HG03045 (cell line): ENCODE measurements around the gene LIMS2.

Experiments
- ATAC-seq: cut with Tn5 transposase; IDR thresholded peaks from one replicate; pipeline ENCODE4 v1.9.1; 2021; ENCODE audit warnings: mild to moderate bottlenecking, moderate library complexity; ENCODE audit not compliant: unreplicated experiment

The LIMS2 gene

DNA sequence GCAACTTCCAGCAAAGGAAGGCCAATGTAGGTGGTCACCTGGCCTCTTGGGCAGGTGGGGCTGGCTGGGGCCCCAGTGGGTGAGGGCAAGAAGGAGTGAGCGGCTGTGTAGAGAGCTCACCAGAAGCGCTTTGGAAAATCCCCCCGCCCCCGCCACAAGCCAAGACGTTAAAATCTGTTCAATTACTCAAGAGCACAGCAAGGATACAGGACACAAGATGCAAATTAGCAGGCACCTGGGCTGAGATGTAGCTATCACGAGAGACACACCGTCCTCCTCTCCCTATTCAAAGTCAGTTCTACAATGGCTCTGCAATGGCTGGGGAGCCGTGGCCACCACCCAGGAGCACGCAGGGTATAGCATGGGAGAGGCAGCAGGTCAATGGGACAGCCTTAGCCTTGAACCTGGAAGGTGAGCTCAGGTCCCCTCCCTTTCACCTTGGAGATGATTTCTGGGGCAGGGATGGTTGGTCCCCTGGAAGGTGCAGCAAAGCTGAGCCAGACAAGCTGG is 67.9 kb downstream of the LIMS2 start:
- ATAC-seq: no peak

DNA sequence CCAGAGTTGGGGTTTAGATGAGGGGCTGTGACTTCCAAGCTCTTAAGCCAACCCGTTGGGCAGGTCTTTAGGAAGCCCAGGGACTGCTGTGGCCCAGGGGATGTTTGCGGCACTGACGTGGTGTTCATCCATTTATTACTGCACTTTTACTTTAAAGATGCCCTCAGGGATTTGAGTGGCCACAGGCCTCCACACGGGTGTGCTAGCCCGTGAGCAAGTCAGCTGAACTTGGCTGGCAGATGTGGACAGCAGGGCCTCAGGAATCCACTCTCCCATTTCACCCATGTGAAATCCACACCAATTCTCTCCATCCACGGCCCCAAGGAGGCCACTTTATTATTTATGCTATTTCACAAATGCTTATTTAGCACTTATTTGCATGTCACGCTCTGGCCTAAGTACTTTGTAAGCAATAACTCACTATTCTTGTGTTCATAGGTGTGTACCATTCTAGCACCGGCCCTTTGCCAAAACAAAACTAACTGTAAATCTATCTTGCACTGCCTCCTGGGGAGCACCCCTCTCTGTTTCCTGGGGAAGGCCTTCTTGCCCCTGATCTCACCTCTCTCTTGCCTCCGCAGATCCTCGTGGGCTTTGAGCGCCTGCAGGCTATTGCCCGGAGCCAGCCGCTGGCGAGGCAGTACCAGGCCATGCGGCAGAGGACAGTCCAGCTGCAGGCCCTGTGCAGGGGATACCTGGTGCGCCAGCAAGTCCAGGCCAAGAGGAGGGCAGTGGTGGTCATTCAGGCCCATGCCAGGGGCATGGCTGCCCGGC is 68.5 kb downstream of the LIMS2 start:
- no peak for ATAC-seq

DNA sequence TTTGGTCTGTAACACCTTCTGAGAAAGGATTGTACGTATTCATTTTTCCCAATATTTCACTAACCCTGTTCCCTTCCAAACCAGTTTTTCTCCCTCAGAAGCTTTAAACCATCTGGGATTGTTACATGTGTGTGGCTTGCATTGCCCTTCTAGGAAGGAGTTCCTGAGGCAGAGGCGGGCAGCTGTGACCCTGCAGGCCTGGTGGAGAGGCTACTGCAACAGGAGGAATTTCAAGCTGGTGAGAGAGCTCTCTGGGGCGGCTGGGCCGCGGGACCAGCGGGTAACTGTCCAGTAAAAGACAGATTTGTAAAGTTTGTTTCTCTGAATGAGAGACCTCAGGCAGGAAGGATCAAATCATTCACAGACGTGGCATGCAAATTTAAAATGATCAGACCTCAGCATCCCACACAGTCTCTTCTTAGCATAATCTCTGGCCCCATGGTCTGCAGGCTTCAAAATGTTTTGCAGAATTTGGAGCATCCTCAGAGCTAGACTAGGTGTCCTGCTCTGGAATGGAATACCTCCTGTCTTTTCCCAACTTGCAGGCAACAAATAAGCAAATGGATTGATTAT is 69.6 kb downstream of the LIMS2 start:
- no peak for ATAC-seq

GRCh38 chr2:127604986-127605385 is 70.3 kb downstream of the LIMS2 start:
- ATAC-seq: no peak

GRCh38 chr2:127599211-127599610 is 76.1 kb downstream of the LIMS2 start:
- no peak for ATAC-seq

DNA sequence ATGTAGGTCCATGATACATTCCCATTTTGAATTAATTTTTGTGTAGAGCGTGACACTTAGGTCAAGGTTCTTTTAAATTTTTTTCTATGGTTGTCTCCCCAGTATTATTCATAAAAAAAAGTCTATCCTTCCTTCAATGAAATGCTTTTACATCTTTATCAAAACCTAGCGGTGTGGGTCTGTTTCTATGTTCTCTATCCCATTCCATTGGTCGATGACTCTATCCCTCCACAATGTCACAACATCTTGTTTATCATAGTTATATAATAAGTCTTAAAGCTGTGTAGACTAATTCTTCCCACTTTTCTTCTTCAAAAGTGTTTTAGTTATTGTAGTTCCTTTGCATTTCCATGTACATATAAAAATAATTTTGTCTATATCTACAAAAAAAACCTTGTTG is 76.6 kb downstream of the LIMS2 start:
- no peak for ATAC-seq

DNA sequence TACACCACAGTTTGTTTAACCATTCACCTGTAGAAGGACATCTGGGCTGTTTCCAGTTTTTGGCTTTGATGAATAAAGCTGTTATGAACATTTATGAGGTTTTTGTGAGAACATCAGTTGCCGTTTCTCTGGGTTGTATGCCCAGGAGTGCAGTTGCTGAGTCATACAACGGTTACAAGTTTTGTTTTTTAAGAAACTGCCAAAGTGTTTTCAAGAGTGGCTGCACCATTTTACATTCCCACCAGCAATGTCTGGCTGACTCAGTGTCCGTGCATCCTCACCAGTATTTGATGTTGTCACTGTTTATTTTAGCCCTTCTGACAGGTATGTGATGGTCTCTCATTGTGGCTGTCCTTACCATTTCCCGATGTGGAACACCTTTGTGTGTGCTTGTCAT is 77.3 kb downstream of the LIMS2 start:
- no peak for ATAC-seq

DNA sequence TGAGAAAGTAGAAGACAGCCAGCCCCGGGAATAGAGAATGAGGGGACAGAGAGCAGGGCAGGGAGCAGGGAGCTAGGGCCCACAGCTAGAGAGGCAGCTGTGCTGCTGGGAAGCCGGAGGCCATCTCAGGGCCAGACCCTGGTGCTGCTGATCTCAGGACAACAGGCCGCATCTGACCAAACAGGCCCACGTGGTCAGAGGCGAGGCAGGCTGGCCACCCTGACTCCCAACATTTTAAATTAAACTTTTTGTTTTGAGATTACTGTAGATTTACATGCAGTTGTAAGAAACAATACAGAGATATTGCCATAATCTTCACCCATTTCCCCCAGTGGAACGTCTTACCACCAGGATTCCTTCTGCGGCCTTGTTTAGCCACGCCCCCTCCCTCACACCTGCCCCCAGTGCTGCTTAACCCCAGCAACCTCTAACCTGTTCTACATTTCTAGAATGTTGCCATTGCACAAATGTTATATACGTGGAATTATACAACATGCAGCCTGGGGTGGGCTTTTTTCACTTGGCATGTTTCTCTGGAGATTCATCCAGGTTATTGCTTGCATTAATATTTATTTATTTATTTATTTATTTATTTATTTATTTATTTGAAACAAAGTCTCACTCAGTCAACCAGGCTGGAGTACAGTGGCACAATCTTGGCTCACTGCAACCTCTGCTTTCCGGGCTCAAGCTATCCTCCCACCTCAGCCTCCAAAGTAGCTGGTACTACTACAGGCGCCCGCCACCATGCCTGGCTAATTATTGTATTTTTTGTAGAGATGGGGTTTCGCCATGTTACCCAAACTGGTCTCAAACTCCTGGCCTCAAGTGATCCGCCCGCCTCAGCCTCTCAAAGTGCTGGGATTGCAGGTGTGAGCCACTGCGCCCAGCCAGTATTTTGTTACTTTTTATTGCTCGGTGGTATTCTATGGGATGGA is 78.0 kb downstream of the LIMS2 start:
- ATAC-seq: no peak

DNA sequence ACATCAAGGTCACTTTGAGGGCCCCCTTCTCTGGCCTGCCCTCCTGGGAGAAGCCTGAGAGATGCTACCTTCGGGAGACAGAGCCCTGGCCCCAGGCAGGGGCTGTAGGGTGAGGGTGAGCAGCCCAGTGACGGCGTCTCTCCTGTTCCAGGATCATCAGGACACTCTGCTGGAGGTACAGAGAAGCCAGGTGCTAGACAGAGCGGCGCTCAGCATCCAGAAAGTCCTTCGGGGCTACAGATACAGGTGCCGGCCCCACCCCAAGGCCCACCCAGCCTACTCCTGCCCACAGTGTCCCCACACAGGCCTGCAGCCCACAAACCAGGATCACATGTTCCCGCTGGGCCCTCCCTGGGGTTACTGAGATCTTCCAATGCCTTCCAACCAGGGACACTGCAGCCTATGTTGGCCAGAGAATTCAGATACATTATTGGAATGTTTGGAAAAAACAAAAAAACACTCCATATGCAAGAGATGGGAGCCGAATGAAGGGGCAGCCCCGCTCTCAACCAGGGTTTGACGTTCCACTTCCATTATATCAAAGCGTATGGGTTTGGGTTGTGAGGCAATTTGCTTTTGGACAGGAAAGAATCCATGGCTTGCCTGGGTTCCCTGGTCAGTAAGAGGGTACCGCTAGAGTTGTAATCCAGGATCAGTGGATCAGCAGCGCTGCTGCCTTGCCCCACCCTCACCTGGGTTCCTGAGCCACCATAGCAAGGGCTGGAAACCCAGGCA is 78.9 kb downstream of the LIMS2 start:
- no peak for ATAC-seq

DNA sequence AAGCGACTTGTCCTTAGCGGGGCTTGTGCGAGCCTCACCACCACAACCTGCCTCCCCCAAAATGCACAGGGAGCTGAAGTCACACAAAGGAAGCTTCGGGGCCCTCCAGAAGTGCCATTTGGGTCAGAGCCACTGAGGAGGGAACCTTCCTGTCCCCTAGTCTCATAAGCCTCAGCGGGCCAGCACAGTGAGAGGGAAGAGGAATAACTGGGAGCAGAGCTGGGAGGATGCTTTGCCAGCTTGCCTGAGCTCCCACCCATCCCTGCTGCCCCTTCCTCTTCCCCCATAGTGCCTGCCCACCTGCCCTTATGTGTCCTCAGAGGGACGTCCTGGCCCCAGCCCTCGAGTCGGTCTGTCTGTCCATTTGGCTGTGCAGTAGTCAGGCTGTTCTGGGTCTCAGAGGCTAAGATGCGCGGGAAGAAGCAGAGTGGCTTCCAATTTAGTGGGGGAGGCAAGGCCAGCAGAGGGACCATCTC is 81.2 kb downstream of the LIMS2 start:
- no peak for ATAC-seq

DNA sequence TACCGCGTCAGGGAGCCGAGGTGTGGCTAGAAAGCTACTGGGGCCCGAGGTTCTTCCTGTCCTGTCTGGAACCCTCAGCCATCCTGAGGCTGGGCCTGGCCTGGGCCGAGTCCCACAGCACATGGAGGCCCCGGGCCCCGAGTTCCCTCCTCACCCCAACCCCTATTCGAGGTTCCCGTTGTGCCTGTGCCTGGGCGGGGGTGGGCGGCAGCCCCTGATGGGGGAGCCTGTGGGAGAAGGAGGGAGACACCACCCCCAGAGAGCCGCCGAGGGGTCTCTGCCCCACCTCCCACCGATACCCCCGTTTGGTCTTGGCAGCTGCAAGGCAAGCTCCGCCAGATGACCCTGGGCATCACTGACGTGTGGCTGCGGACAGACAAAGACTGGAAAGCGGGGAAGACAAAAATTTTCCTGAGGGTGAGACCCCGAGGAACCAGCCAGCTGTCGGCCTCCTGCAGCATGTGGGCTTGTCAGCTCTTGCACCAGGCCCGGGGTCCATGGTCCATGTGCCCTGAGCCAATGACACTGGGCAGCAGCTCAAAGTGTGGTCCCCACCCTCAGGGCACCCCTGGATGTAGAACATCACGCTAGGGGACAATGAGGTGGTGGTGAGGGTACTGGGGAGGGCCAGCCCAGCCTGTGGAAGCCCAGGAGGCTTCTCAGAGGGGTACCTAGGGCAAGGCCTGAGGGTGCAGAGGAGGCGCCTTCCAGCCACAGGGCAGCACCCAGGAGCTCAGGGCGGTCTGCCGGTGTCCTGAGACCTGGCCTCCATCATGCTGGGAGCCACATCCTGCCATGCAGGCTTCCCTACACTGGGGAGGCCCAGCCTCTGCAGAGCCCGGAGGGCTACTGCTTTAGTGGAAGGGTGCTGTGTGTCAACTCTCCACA is 81.9 kb downstream of the LIMS2 start:
- ATAC-seq: no peak

DNA sequence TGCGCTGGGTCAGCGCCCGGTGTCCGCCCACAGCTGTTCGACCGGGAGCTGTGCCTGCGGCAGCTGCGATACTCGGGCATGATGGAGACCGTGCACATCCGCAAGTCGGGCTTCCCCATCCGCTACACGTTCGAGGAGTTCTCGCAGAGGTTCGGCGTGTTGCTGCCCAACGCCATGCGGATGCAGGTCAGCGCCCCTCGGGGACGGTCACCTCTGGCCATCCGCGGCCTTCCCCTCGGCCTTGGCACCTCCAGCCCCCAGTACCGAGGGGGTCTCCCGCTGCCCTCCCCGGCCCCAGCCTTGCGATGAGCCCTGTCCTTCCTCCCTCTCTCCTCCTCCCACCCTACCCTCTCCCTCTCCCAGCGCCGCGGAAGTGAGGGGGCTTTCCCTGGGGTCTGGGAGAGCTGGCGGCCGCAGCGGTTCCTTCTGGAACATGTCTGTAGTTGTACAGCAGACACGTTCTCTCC is 82.5 kb downstream of the LIMS2 start:
- ATAC-seq: no peak

GRCh38 chr2:127591221-127591923 is 84.0 kb downstream of the LIMS2 start:
- ATAC-seq: peak; percentile 85

GRCh38 chr2:127590386-127591190 is 84.7 kb downstream of the LIMS2 start:
- no peak for ATAC-seq

GRCh38 chr2:127589841-127590240 is 85.5 kb downstream of the LIMS2 start:
- ATAC-seq: no peak

GRCh38 chr2:127589358-127589757 is 86.0 kb downstream of the LIMS2 start:
- no peak for ATAC-seq
